CD14-positive monocyte (primary cell): Measurements from ENCODE around the gene FTL. TPM values are rescaled to one million over a fixed set of nuclear protein-coding genes. Genes with fewer than 3 reads are reported as not detected.

Experiments used
- DNase-seq, 3 donors: peaks; one replicate each; pipeline ENCODE4 v3.0.0-alpha.2; 2011 to 2022
- H2AFZ ChIP-seq: 2 replicates; pipeline ENCODE4 v1.6.0; 2012; ENCODE audit warnings: mild to moderate bottlenecking, low read depth, low read length, inconsistent platforms; ENCODE audit not compliant: insufficient read depth, poor library complexity, severe bottlenecking
- H3K27ac ChIP-seq, 2 donors: 1 replicate in 1 of 2; 2 replicates in 1 of 2; pipeline ENCODE4 v1.5.1; 2012 to 2013; ENCODE audit warnings: low read length in 2 of 2, control low read depth in 1 of 2, inconsistent platforms in 1 of 2, low read depth in 1 of 2, mild to moderate bottlenecking in 1 of 2
- H3K27me3 ChIP-seq, 2 donors: one replicate each; pipeline versions ENCODE4 v1.6.0 to v1.6.1; 2011 to 2013; ENCODE audit warnings: low read length in 2 of 2; ENCODE audit not compliant: control insufficient read depth in 2 of 2, insufficient read depth in 2 of 2
- H3K36me3 ChIP-seq, 2 donors: replicated peaks in 1 of 2; 1 replicate in 1 of 2; 2 replicates in 1 of 2; pipeline versions ENCODE4 v1.5.1 to v1.6.1; 2012 to 2013; ENCODE audit warnings: low read length in 2 of 2, control low read depth in 1 of 2, inconsistent platforms in 1 of 2, mild to moderate bottlenecking in 1 of 2; ENCODE audit not compliant: insufficient read depth in 2 of 2, control insufficient read depth in 1 of 2
- H3K4me1 ChIP-seq, 2 donors: 1 replicate in 1 of 2; 2 replicates in 1 of 2; pipeline versions ENCODE4 v1.5.1 to v1.6.1; 2012 to 2013; ENCODE audit warnings: low read length in 2 of 2, control low read depth in 1 of 2, inconsistent platforms in 1 of 2, mild to moderate bottlenecking in 1 of 2, moderate library complexity in 1 of 2; ENCODE audit not compliant: insufficient read depth in 2 of 2, control insufficient read depth in 1 of 2
- H3K4me2 ChIP-seq: replicated peaks from 2 replicates; pipeline ENCODE3; 2012; ENCODE audit warnings: low read length, moderate library complexity, mild to moderate bottlenecking; ENCODE audit not compliant: poor library complexity, severe bottlenecking; ENCODE audit errors: extremely low read depth
- H3K4me3 ChIP-seq, 3 experiments: fragments of 200-600 bp in 1 of 3; sonication (generic) in 1 of 3; replicated peaks in 1 of 3; 1 replicate in 2 of 3; 2 replicates in 1 of 3; pipeline ENCODE4 v1.5.1; 2011 to 2013; ENCODE audit warnings: low read length in 3 of 3, mild to moderate bottlenecking in 3 of 3, control low read depth in 2 of 3, low read depth in 2 of 3, inconsistent platforms in 1 of 3, moderate library complexity in 1 of 3
- H3K79me2 ChIP-seq: 2 replicates; pipeline ENCODE4 v1.6.0; 2012; ENCODE audit warnings: mild to moderate bottlenecking, control low read depth, inconsistent platforms, low read length, moderate library complexity; ENCODE audit not compliant: insufficient read depth
- H3K9ac ChIP-seq: 2 replicates; pipeline ENCODE4 v1.6.0; 2017; ENCODE audit warnings: low read length, mild to moderate bottlenecking; ENCODE audit not compliant: insufficient read depth, poor library complexity, severe bottlenecking
- H3K9me3 ChIP-seq, 2 donors: replicated peaks in 1 of 2; 1 replicate in 1 of 2; 2 replicates in 1 of 2; pipeline versions ENCODE4 v1.5.1 to v1.6.1; 2012 to 2013; ENCODE audit warnings: low read length in 2 of 2, control low read depth in 1 of 2; ENCODE audit not compliant: control insufficient read depth in 1 of 2, insufficient read depth in 1 of 2
- H4K20me1 ChIP-seq: 2 replicates; pipeline ENCODE4 v1.6.0; 2012; ENCODE audit warnings: mild to moderate bottlenecking, low read length, control low read depth, moderate library complexity; ENCODE audit not compliant: insufficient read depth
- H3K27ac Mint-ChIP-seq, 7 donors: one replicate each; pipeline ENCODE4 v1.8.0; 2020; ENCODE audit warnings: mild to moderate bottlenecking in 7 of 7, mixed read lengths in 7 of 7, moderate library complexity in 6 of 7, inconsistent platforms in 2 of 7
- H3K27me3 Mint-ChIP-seq, 3 donors: one replicate each; pipeline ENCODE4 v1.8.0; 2021 to 2022; ENCODE audit warnings: low read depth in 3 of 3, mild to moderate bottlenecking in 3 of 3, mixed read lengths in 3 of 3, moderate library complexity in 3 of 3, inconsistent platforms in 1 of 3
- H3K36me3 Mint-ChIP-seq, 2 donors: one replicate each; pipeline ENCODE4 v1.8.0; 2020; ENCODE audit warnings: mixed read lengths in 2 of 2, inconsistent platforms in 1 of 2, mild to moderate bottlenecking in 1 of 2
- H3K4me1 Mint-ChIP-seq: one replicate; pipeline ENCODE4 v1.8.0; 2020; ENCODE audit warnings: mild to moderate bottlenecking, mixed read lengths
- H3K4me3 Mint-ChIP-seq, 2 donors: one replicate each; pipeline ENCODE4 v1.8.0; 2020; ENCODE audit warnings: mild to moderate bottlenecking in 2 of 2, mixed read lengths in 2 of 2, moderate library complexity in 1 of 2
- H3K9me3 Mint-ChIP-seq, 7 donors: one replicate each; pipeline ENCODE4 v1.8.0; 2020 to 2022; ENCODE audit warnings: mixed read lengths in 7 of 7, mild to moderate bottlenecking in 6 of 7, moderate library complexity in 6 of 7, inconsistent platforms in 2 of 7
- WGBS: methylation state at CpG from one replicate; pipeline ENCODE4 v1.1.5; 2013; ENCODE audit warnings: missing lambda C conversion rate; ENCODE audit not compliant: insufficient coverage; 5-methylcytosine and 5-hydroxymethylcytosine counted together
- intact Hi-C, 2 donors: fragments of 100-400 bp; cut with micrococcal nuclease; formaldehyde crosslinking; loops; one replicate each; pipeline versions ENCODE4 v1.15.0 to v1.15.1; 2023
- polyA plus RNA-seq, 3 donors: library from polyadenylated mRNA; depleted of rRNA in 1 of 3; unstranded in 2 of 3; stranded (reverse) in 1 of 3; fragments of 300-500 nt in 2 of 3; fragments of >200 nt in 1 of 3; fragmentation: Illumina TruSeq in 2 of 3; gene quantifications; 1 replicate in 2 of 3; 2 replicates in 1 of 3; pipeline ENCODE4 v1.2.3, GENCODE V29; 2012 to 2021
- TF ChIP-seq, protein P1 (sequence below): fragments of 200-600 bp; IDR thresholded peaks from one replicate; pipeline ENCODE4 v1.8.0; 2022; ENCODE audit warnings: antibody characterized with exemption, mild to moderate bottlenecking

Gene FTL
- polyA plus RNA-seq, 3 donors: 4,468 to 26,681 (median 23,650) TPM

DNA sequence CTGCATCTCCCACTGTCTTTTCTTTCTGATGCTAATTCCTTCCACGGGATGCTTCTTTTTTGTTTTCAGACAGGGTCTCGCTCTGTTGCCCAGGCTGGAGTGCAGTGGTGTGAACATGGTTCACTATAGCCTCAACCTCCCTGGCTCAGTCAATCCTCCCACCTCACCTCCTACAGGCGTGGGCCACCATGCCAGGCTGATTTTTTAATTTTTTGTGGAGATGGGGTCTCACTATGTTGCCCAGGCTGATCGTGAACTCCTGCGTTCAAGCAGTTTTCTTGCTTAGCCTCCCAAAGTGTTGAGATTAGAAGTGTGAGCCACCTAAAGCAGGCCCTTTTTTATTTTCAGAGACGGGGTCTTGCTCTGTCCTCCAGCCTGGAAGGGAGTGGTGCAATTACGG, 23.2 kb downstream of the FTL start:
- H3K4me3 Mint-ChIP-seq: no peak overlapping the region
- WGBS: 100% methylated on average over 4 of the region's 7 CpGs
- H3K36me3 ChIP-seq: peaks cover 31 to 65% of the 10 kb centered on the region in 2 donors
- H3K9me3 Mint-ChIP-seq: peaks cover 0 to 1% (median 0%) of the 10 kb centered on the region in 7 donors
- H3K4me1 ChIP-seq: peaks cover 14 to 23% of the 10 kb centered on the region in 2 donors
- no peak for DNase-seq
- peak overlapping the region in 1 of 7 donors; percentile 30 for H3K27ac Mint-ChIP-seq
- intact Hi-C loops: no loop called here
- H3K27me3 Mint-ChIP-seq: peaks cover 0 to 5% (median 0%) of the 10 kb centered on the region in 3 donors
- no peak overlapping the region for H3K4me3 ChIP-seq
- H3K27me3 ChIP-seq: no peaks in the 10 kb centered on the region
- H3K9me3 ChIP-seq: no peaks in the 10 kb centered on the region
- peaks cover 36% of the 10 kb centered on the region for H3K79me2 ChIP-seq
- H2AFZ ChIP-seq: no peak overlapping the region
- TF ChIP-seq, protein P1, sequence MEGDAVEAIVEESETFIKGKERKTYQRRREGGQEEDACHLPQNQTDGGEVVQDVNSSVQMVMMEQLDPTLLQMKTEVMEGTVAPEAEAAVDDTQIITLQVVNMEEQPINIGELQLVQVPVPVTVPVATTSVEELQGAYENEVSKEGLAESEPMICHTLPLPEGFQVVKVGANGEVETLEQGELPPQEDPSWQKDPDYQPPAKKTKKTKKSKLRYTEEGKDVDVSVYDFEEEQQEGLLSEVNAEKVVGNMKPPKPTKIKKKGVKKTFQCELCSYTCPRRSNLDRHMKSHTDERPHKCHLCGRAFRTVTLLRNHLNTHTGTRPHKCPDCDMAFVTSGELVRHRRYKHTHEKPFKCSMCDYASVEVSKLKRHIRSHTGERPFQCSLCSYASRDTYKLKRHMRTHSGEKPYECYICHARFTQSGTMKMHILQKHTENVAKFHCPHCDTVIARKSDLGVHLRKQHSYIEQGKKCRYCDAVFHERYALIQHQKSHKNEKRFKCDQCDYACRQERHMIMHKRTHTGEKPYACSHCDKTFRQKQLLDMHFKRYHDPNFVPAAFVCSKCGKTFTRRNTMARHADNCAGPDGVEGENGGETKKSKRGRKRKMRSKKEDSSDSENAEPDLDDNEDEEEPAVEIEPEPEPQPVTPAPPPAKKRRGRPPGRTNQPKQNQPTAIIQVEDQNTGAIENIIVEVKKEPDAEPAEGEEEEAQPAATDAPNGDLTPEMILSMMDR: no peak
- H3K4me2 ChIP-seq: no peak overlapping the region
- peaks cover 8% of the 10 kb centered on the region for H4K20me1 ChIP-seq
- no peak overlapping the region for H3K9ac ChIP-seq
- H3K36me3 Mint-ChIP-seq: peaks cover 35 to 72% of the 10 kb centered on the region in 2 donors
- peaks cover 13% of the 10 kb centered on the region for H3K4me1 Mint-ChIP-seq
- no peak overlapping the region for H3K27ac ChIP-seq

DNA sequence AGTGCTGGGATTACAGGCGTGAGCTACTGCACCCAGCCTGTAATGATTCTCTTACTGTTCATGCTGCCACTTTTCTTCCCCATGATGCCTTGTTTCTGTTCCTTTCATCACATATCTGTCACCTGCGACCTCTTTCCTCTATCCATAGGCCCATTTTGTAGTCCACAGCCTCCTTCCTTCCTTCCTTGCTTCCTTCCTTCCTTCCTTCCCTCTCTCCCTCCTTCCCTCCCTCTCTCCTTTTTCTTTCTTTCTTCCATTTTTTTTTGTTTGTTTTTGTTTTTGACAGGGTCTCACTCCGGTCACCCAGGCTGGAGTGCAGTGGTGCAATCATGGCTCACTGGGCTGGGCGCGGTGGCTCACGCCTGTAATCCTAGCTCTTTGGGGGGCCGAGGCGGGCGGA, 23.8 kb downstream of the FTL start:
- DNase-seq: no peak
- H3K4me2 ChIP-seq: no peak overlapping the region
- intact Hi-C loops: no loop called here
- TF ChIP-seq, protein P1: no peak
- peaks cover 8% of the 10 kb centered on the region for H4K20me1 ChIP-seq
- peaks cover 13% of the 10 kb centered on the region for H3K4me1 Mint-ChIP-seq
- 93% methylated on average over 9 of the region's 9 CpGs for WGBS
- H3K4me3 Mint-ChIP-seq: no peak overlapping the region
- peaks cover 33 to 66% of the 10 kb centered on the region in 2 donors for H3K36me3 Mint-ChIP-seq
- H2AFZ ChIP-seq: no peak overlapping the region
- peaks cover 0 to 5% (median 0%) of the 10 kb centered on the region in 3 donors for H3K27me3 Mint-ChIP-seq
- peaks cover 38% of the 10 kb centered on the region for H3K79me2 ChIP-seq
- H3K4me3 ChIP-seq: no peak overlapping the region
- H3K9ac ChIP-seq: no peak overlapping the region
- H3K27ac ChIP-seq: no peak overlapping the region
- H3K36me3 ChIP-seq: peaks cover 31 to 59% of the 10 kb centered on the region in 2 donors
- no peaks in the 10 kb centered on the region for H3K9me3 ChIP-seq
- H3K27ac Mint-ChIP-seq: peak overlapping the region in 1 of 7 donors; percentile 34
- peaks cover 14 to 25% of the 10 kb centered on the region in 2 donors for H3K4me1 ChIP-seq
- peaks cover 0 to 1% (median 0%) of the 10 kb centered on the region in 7 donors for H3K9me3 Mint-ChIP-seq
- no peaks in the 10 kb centered on the region for H3K27me3 ChIP-seq
